Gastroesophageal sphincter (tissue), 3 donors: ENCODE measurements around the gene HOXB7.

Experiments used
- CTCF ChIP-seq, 4 experiments: fragments of 200-600 bp in 2 of 4; fragments of 450-650 bp in 2 of 4; sonication (generic) in 1 of 4; IDR thresholded peaks; one replicate each; pipeline ENCODE4 v1.5.1; 2017 to 2019; ENCODE audit warnings: antibody characterized with exemption in 4 of 4, mild to moderate bottlenecking in 2 of 4, moderate library complexity in 2 of 4
- EP300 ChIP-seq: sonication (generic); formaldehyde crosslinking; IDR thresholded peaks from one replicate; pipeline ENCODE4 v1.6.1; 2017; ENCODE audit warnings: antibody characterized with exemption, mild to moderate bottlenecking
- POLR2A ChIP-seq, 2 donors: fragments of 450-650 bp; IDR thresholded peaks; one replicate each; pipeline ENCODE4 v1.6.1; 2017; ENCODE audit warnings: antibody characterized with exemption in 2 of 2, mild to moderate bottlenecking in 2 of 2, moderate library complexity in 1 of 2
- POLR2AphosphoS5 ChIP-seq: sonication (generic); formaldehyde crosslinking; IDR thresholded peaks from one replicate; pipeline ENCODE4 v1.6.1; 2017; ENCODE audit warnings: antibody characterized with exemption

DNA sequence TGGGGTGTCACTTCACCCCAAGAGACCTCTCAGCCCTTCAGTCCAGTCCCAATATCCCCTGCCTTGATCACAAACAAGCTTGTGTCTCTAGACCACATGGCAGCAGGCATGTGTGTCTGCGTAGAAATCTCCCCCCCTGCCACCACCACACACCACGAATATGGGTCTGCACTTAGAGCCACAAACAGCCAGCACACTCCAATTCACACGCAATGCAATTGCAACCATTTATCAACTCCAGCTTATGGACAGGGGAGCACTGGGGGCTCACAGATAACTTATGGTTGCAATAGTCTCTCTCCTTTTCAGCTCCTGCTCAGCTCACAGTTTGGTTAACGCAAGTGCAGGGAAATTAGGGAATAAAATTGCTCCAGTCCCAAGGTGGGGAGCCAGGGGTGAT is 12.8 kb upstream of the HOXB7 start:
- no peak for TF ChIP-seq POLR2A (IDR thresholded peaks at IDR 0.05)
- no peak for TF ChIP-seq CTCF (IDR thresholded peaks at IDR 0.05)
- TF ChIP-seq POLR2AphosphoS5: no peak
- no peak for TF ChIP-seq EP300
